HepG2 (cell line): ENCODE data around the gene MIDN. TPM values are rescaled to one million over a fixed set of nuclear protein-coding genes. Genes with fewer than 3 reads are reported as not detected.

Source experiments
- HES4 ChIP-seq: sonication (generic); formaldehyde crosslinking; IDR thresholded peaks from 2 replicates; pipeline ENCODE4 v1.9.0; 2021; ENCODE audit warnings: mild to moderate bottlenecking, missing genetic modification reagents, borderline replicate concordance
- KDM5A ChIP-seq: fragments of 200-600 bp; sonication (generic); IDR thresholded peaks from 2 replicates; pipeline ENCODE4 v1.7.0; 2018; ENCODE audit warnings: antibody characterized with exemption, mild to moderate bottlenecking, low read length, borderline replicate concordance
- MXI1 ChIP-seq: IDR thresholded peaks from 3 replicates; pipeline ENCODE4 v1.6.1; 2012; ENCODE audit warnings: low read depth, low read length, inconsistent platforms, borderline replicate concordance
- POLR2AphosphoS5 ChIP-seq: IDR thresholded peaks from 2 replicates; pipeline ENCODE4 v1.6.1; 2012; ENCODE audit warnings: low read depth, low read length
- PRPF4 ChIP-seq: fragments of 200-400 bp; formaldehyde crosslinking; IDR thresholded peaks from 2 replicates; pipeline ENCODE4 v1.6.1; 2016; ENCODE audit warnings: low read length, low read depth; ENCODE audit not compliant: poor library complexity, severe bottlenecking
- TCF7L2 ChIP-seq: IDR thresholded peaks from 2 replicates; pipeline ENCODE4 v1.6.1; 2011; ENCODE audit warnings: mild to moderate bottlenecking, low read depth, low read length, moderate library complexity
- ZNF121 ChIP-seq: sonication (generic); formaldehyde crosslinking; IDR thresholded peaks from 2 replicates; pipeline ENCODE4 v1.5.0; 2020; ENCODE audit warnings: mild to moderate bottlenecking, missing genetic modification reagents
- ZNF556 ChIP-seq: sonication (generic); formaldehyde crosslinking; IDR thresholded peaks from 2 replicates; pipeline ENCODE4 v1.4.0; 2020; ENCODE audit warnings: mild to moderate bottlenecking, missing genetic modification reagents, borderline replicate concordance
- ZNF572 ChIP-seq: sonication (generic); formaldehyde crosslinking; IDR thresholded peaks from 2 replicates; pipeline ENCODE4 v1.5.1; 2020; ENCODE audit warnings: mild to moderate bottlenecking, missing genetic modification reagents
- ZSCAN9 ChIP-seq: IDR thresholded peaks from 2 replicates; pipeline ENCODE4 v1.6.1; 2016; ENCODE audit warnings: borderline replicate concordance
- polyA plus RNA-seq, 8 experiments: library from polyadenylated mRNA; depleted of rRNA in 3 of 8; stranded (reverse) in 7 of 8; unstranded in 1 of 8; fragments of >200 nt; fragmentation: Illumina TruSeq in 4 of 8; extraction: Trizol in 4 of 8; gene quantifications; 2 replicates each; pipeline versions ENCODE4 v1.2.1 to v1.2.3, GENCODE V29; 2011 to 2016; ENCODE audit warnings: low read depth in 4 of 8, missing spikeins in 1 of 8, mixed read lengths in 1 of 8; ENCODE audit not compliant: insufficient read depth in 1 of 8
- total RNA-seq, 5 experiments: library from RNA; depleted of rRNA; stranded (reverse); fragments of >200 nt; fragmentation: Illumina TruSeq; extraction: Trizol; gene quantifications; 2 replicates each; pipeline ENCODE4 v1.2.3, GENCODE V29; 2016; ENCODE audit warnings: low read depth in 1 of 5
- TF ChIP-seq, protein P1 (sequence below): sonication (generic); formaldehyde crosslinking; IDR thresholded peaks from 2 replicates; pipeline ENCODE4 v1.5.1; 2020; ENCODE audit warnings: missing genetic modification reagents, mild to moderate bottlenecking, borderline replicate concordance
- TF ChIP-seq, protein P2 (sequence below), 2 experiments: sonication (generic) in 1 of 2; formaldehyde crosslinking in 1 of 2; IDR thresholded peaks; 2 replicates each; pipeline versions ENCODE4 v1.6.1 to v1.9.0; 2014 to 2022; ENCODE audit warnings: antibody characterized with exemption in 1 of 2, borderline replicate concordance in 1 of 2, inconsistent platforms in 1 of 2, low read depth in 1 of 2, missing genetic modification reagents in 1 of 2
- TF ChIP-seq, protein P3 (sequence below): sonication (generic); formaldehyde crosslinking; IDR thresholded peaks from 2 replicates; pipeline ENCODE4 v1.5.0; 2020; ENCODE audit warnings: mild to moderate bottlenecking, missing genetic modification reagents, borderline replicate concordance

The MIDN gene
- total and polyA plus RNA-seq, 2 of the 13 experiments (the other 11 are each of a cell fraction or from before 2014, with no cell fraction given) = 8.4 to 18.0 TPM

DNA sequence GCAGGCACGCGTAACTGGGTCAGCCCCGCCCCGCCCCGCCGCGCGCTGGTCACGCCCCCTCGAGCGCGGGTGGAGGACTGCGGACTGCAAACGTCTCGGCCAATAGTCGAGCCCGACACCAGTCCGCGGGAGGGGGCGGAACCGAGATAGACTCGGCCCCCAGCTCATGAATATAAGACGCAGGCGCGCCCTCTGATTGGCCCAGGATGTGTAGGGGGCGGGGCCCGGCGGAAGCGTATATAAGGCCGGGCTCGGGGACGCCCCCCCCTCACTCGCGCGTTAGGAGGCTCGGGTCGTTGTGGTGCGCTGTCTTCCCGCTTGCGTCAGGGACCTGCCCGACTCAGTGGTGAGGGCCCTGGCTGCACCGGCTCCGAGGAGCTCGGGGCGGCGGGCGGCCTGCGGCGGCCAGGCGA lies 20.7 kb downstream of the MIDN start, which contains the start of gene CIRBP (continued):
- TF ChIP-seq, protein P1, sequence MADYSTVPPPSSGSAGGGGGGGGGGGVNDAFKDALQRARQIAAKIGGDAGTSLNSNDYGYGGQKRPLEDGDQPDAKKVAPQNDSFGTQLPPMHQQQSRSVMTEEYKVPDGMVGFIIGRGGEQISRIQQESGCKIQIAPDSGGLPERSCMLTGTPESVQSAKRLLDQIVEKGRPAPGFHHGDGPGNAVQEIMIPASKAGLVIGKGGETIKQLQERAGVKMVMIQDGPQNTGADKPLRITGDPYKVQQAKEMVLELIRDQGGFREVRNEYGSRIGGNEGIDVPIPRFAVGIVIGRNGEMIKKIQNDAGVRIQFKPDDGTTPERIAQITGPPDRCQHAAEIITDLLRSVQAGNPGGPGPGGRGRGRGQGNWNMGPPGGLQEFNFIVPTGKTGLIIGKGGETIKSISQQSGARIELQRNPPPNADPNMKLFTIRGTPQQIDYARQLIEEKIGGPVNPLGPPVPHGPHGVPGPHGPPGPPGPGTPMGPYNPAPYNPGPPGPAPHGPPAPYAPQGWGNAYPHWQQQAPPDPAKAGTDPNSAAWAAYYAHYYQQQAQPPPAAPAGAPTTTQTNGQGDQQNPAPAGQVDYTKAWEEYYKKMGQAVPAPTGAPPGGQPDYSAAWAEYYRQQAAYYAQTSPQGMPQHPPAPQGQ (CRISPR knock-in tag) = no peak
- TF ChIP-seq ZNF572 (CRISPR knock-in tag) = no peak
- TF ChIP-seq ZNF121 = no peak
- peak; percentile 98 for TF ChIP-seq POLR2AphosphoS5
- no peak for TF ChIP-seq KDM5A
- no peak for TF ChIP-seq TCF7L2
- TF ChIP-seq PRPF4 = no peak
- TF ChIP-seq ZSCAN9 (CRISPR knock-in tag) = no peak; the same call in 1 of the 2 replicates
- TF ChIP-seq HES4 (CRISPR knock-in tag) = 0 out of 2 replicates have a peak, but pooled peaks have one; percentile 3
- TF ChIP-seq, protein P2, sequence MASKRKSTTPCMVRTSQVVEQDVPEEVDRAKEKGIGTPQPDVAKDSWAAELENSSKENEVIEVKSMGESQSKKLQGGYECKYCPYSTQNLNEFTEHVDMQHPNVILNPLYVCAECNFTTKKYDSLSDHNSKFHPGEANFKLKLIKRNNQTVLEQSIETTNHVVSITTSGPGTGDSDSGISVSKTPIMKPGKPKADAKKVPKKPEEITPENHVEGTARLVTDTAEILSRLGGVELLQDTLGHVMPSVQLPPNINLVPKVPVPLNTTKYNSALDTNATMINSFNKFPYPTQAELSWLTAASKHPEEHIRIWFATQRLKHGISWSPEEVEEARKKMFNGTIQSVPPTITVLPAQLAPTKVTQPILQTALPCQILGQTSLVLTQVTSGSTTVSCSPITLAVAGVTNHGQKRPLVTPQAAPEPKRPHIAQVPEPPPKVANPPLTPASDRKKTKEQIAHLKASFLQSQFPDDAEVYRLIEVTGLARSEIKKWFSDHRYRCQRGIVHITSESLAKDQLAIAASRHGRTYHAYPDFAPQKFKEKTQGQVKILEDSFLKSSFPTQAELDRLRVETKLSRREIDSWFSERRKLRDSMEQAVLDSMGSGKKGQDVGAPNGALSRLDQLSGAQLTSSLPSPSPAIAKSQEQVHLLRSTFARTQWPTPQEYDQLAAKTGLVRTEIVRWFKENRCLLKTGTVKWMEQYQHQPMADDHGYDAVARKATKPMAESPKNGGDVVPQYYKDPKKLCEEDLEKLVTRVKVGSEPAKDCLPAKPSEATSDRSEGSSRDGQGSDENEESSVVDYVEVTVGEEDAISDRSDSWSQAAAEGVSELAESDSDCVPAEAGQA (IDR thresholded peaks at IDR 0.05; ENCODE audit: low read depth) = no peak
- TF ChIP-seq, protein P2 (CRISPR knock-in tag; IDR thresholded peaks at IDR 0.05; ENCODE audit: borderline replicate concordance) = no peak
- TF ChIP-seq MXI1 = peak; percentile 83; the same call in 2 of the 3 replicates
- TF ChIP-seq, protein P3, sequence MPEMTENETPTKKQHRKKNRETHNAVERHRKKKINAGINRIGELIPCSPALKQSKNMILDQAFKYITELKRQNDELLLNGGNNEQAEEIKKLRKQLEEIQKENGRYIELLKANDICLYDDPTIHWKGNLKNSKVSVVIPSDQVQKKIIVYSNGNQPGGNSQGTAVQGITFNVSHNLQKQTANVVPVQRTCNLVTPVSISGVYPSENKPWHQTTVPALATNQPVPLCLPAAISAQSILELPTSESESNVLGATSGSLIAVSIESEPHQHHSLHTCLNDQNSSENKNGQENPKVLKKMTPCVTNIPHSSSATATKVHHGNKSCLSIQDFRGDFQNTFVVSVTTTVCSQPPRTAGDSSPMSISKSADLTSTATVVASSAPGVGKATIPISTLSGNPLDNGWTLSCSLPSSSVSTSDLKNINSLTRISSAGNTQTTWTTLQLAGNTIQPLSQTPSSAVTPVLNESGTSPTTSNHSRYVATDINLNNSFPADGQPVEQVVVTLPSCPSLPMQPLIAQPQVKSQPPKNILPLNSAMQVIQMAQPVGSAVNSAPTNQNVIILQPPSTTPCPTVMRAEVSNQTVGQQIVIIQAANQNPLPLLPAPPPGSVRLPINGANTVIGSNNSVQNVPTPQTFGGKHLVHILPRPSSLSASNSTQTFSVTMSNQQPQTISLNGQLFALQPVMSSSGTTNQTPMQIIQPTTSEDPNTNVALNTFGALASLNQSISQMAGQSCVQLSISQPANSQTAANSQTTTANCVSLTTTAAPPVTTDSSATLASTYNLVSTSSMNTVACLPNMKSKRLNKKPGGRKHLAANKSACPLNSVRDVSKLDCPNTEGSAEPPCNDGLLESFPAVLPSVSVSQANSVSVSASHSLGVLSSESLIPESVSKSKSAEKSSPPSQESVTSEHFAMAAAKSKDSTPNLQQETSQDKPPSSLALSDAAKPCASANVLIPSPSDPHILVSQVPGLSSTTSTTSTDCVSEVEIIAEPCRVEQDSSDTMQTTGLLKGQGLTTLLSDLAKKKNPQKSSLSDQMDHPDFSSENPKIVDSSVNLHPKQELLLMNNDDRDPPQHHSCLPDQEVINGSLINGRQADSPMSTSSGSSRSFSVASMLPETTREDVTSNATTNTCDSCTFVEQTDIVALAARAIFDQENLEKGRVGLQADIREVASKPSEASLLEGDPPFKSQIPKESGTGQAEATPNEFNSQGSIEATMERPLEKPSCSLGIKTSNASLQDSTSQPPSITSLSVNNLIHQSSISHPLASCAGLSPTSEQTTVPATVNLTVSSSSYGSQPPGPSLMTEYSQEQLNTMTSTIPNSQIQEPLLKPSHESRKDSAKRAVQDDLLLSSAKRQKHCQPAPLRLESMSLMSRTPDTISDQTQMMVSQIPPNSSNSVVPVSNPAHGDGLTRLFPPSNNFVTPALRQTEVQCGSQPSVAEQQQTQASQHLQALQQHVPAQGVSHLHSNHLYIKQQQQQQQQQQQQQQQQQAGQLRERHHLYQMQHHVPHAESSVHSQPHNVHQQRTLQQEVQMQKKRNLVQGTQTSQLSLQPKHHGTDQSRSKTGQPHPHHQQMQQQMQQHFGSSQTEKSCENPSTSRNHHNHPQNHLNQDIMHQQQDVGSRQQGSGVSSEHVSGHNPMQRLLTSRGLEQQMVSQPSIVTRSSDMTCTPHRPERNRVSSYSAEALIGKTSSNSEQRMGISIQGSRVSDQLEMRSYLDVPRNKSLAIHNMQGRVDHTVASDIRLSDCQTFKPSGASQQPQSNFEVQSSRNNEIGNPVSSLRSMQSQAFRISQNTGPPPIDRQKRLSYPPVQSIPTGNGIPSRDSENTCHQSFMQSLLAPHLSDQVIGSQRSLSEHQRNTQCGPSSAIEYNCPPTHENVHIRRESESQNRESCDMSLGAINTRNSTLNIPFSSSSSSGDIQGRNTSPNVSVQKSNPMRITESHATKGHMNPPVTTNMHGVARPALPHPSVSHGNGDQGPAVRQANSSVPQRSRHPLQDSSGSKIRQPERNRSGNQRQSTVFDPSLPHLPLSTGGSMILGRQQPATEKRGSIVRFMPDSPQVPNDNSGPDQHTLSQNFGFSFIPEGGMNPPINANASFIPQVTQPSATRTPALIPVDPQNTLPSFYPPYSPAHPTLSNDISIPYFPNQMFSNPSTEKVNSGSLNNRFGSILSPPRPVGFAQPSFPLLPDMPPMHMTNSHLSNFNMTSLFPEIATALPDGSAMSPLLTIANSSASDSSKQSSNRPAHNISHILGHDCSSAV (CRISPR knock-in tag) = no peak
- TF ChIP-seq ZNF556 (CRISPR knock-in tag) = no peak
